Measurements from ENCODE around the gene OR6M1. TPM values are rescaled to one million over a fixed set of nuclear protein-coding genes. Genes with fewer than 3 reads are reported as not detected.

Gene OR6M1, protein sequence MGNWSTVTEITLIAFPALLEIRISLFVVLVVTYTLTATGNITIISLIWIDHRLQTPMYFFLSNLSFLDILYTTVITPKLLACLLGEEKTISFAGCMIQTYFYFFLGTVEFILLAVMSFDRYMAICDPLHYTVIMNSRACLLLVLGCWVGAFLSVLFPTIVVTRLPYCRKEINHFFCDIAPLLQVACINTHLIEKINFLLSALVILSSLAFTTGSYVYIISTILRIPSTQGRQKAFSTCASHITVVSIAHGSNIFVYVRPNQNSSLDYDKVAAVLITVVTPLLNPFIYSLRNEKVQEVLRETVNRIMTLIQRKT
- not detected for total RNA-seq

- Mint-ChIP-seq H3K27ac (no peak within 1 kb of the TSS), H3K4me1 (ENCODE audit: low read depth) (no peaks in the 10 kb centered on the region), H3K36me3 (ENCODE audit: low read depth) (no peaks in the 10 kb centered on the region), H3K4me3 (no peak within 1 kb of the TSS), H3K9me3 (no peaks in the 10 kb centered on the region), H3K27me3 (ENCODE audit: low read depth) (peaks cover 8% of the 10 kb centered on the region)
- CTCF ChIA-PET: no interaction called here
- DNase-seq: no peak
- intact Hi-C loops (cut with micrococcal nuclease): no loop called here
Observed at GRCh38 chr11:123806249-123806648, at the start of gene OR6M1. Gene OR6M1 (minus strand): TSS chr11:123806349. CDS start chr11:123806349, 0 bp downstream.

DNA sequence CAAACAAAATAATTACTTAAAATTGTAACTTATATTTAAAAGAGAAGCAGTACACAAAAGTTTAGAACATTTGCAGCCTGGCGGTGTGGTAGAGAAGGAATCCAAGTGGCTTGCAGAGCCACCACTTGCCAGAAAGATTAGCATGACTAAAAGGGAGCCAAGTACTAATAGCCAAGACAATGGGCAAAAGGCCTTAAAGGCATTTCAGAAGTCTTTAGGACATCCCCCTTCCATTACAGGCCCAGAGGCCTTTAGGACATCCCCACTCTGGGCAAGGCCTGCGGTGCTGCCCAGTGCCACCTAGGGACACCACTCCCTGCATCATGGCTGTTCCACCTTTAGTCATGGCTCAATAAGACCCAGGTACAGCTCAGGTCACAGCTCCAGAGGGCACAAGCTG is 46.9 kb upstream of the OR6M1 start:
- H3K4me1 Mint-ChIP-seq (ENCODE audit: low read depth): no peaks in the 10 kb centered on the region
- CTCF ChIA-PET: no interaction called here

DNA sequence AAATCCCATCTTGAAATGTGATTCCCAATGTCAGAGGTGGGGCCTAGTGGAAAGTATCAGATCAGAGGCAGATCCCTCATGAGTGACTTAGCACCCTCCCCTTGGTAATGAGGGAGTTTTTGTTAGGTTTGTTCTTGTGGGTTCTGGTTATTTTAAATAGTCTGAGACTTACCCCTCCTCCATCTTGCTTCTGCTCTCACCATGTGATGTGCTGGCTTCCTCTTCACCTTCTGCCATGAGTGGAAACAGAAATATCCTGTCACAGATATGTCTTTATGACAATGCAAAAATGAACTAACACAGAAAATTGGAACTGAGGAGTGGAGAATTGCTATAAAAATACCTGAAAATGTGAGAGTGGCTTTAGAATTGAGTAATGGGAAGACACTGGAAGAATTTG is 46.2 kb upstream of the OR6M1 start:
- H3K4me1 Mint-ChIP-seq (ENCODE audit: low read depth): no peaks in the 10 kb centered on the region
- H3K36me3 Mint-ChIP-seq (ENCODE audit: low read depth): no peaks in the 10 kb centered on the region
- H3K27me3 Mint-ChIP-seq (ENCODE audit: low read depth): peaks cover 23% of the 10 kb centered on the region
- CTCF ChIA-PET: no interaction called here
- DNase-seq: no peak
- intact Hi-C loops (cut with micrococcal nuclease): no loop called here
- H3K9me3 Mint-ChIP-seq: peaks cover 3% of the 10 kb centered on the region
- H3K4me3 Mint-ChIP-seq: no peak overlapping the region
- H3K27ac Mint-ChIP-seq: no peak overlapping the region

More for the DNA sequence above, 46.9 kb upstream of the OR6M1 start:
- Mint-ChIP-seq H3K27me3 (ENCODE audit: low read depth) (peaks cover 23% of the 10 kb centered on the region), H3K9me3 (peaks cover 3% of the 10 kb centered on the region), H3K4me3 (no peak overlapping the region), H3K36me3 (ENCODE audit: low read depth) (no peaks in the 10 kb centered on the region), H3K27ac (no peak overlapping the region)
- intact Hi-C loops (cut with micrococcal nuclease): no loop called here
- DNase-seq: no peak

GRCh38 chr11:123851110-123851509 is 45.0 kb upstream of the OR6M1 start:
- intact Hi-C loops (cut with micrococcal nuclease): no loop called here
- CTCF ChIA-PET: no interaction called here
- Mint-ChIP-seq H3K27ac (no peak overlapping the region), H3K9me3 (no peaks in the 10 kb centered on the region), H3K4me3 (no peak overlapping the region), H3K27me3 (ENCODE audit: low read depth) (peaks cover 23% of the 10 kb centered on the region), H3K4me1 (ENCODE audit: low read depth) (no peaks in the 10 kb centered on the region), H3K36me3 (ENCODE audit: low read depth) (no peaks in the 10 kb centered on the region)
- no peak for DNase-seq

DNA sequence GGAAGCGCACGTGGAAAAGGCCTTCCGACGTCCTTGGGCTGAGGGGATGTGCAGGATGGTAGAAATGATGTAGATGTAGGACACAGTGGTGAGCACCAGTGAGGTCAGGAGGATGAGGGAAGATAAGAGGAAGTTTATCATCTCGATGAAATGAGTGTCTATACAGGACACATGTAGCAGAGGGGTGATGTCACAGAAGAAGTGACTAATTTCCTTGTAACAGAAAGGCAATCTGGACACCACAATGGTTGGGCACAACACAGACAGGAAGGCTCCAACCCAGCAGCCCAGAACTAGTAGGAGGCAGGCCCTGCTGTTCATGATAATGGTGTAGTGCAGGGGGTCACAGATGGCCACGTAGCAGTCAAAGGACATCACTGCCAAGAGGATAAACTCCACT is 35.0 kb upstream of the OR6M1 start:
- H3K27ac Mint-ChIP-seq: no peak overlapping the region
- no peaks in the 10 kb centered on the region for H3K4me1 Mint-ChIP-seq (ENCODE audit: low read depth)
- DNase-seq: no peak
- CTCF ChIA-PET: no interaction called here
- H3K9me3 Mint-ChIP-seq: no peaks in the 10 kb centered on the region
- H3K27me3 Mint-ChIP-seq (ENCODE audit: low read depth): peaks cover 9% of the 10 kb centered on the region
- H3K36me3 Mint-ChIP-seq (ENCODE audit: low read depth): no peaks in the 10 kb centered on the region
- intact Hi-C loops (cut with micrococcal nuclease): no loop called here
- no peak overlapping the region for H3K4me3 Mint-ChIP-seq

DNA sequence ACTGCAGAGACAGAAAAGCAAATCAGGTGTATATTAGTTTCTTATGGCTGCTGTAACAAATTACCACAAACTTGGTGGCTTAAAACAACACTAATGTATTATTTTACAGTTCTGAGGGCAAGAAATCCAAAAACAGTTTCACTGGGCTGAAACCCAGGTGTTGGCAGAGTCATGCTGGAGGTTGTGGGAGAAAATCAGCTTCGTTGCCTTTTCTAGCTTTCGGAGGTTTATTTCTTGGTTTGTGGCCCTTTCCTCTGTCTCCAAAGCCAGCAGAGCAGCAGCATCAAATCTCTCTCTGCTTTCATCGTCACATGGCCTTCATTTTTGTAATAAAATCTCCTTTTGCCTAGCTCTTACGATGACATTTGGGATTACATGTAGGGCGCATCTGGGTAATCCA is 33.0 kb upstream of the OR6M1 start:
- Mint-ChIP-seq H3K36me3 (ENCODE audit: low read depth) (no peaks in the 10 kb centered on the region), H3K27me3 (ENCODE audit: low read depth) (peaks cover 8% of the 10 kb centered on the region), H3K4me3 (no peak overlapping the region), H3K27ac (no peak overlapping the region), H3K4me1 (ENCODE audit: low read depth) (no peaks in the 10 kb centered on the region), H3K9me3 (no peaks in the 10 kb centered on the region)
- intact Hi-C loops (cut with micrococcal nuclease): no loop called here
- CTCF ChIA-PET: interaction anchor here (0.5 kb wide), 1 partner anchor 47 kb away, joined by 3 read pairs; no protein-coding TSS in a partner anchor
- DNase-seq: no peak

DNA sequence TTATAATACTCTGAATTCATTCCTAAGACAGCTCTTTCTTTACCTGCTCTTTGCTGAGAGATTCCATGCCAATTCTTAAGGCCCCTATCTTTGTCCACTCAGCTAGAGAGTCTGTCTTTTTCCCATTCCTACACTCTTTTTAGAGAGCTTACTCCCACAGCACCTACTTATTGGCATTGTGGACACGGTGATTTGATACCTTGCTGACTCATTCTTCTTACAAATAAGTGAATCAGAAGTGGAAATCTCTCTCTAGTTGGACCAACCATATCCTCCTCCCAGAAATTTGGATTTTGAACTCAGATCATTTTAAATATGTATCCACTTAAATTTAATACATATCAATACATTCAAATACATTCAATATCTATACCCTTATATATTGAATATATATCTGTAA is 32.5 kb upstream of the OR6M1 start:
- H3K4me3 Mint-ChIP-seq: no peak overlapping the region
- H3K27me3 Mint-ChIP-seq (ENCODE audit: low read depth): peaks cover 8% of the 10 kb centered on the region
- no peak for DNase-seq
- no peak overlapping the region for H3K27ac Mint-ChIP-seq
- H3K36me3 Mint-ChIP-seq (ENCODE audit: low read depth): no peaks in the 10 kb centered on the region
- CTCF ChIA-PET: interaction anchor here (0.5 kb wide), 1 partner anchor 48 kb away, joined by 3 read pairs; no protein-coding TSS in a partner anchor
- no peaks in the 10 kb centered on the region for H3K4me1 Mint-ChIP-seq (ENCODE audit: low read depth)
- intact Hi-C loops (cut with micrococcal nuclease): no loop called here
- no peaks in the 10 kb centered on the region for H3K9me3 Mint-ChIP-seq

DNA sequence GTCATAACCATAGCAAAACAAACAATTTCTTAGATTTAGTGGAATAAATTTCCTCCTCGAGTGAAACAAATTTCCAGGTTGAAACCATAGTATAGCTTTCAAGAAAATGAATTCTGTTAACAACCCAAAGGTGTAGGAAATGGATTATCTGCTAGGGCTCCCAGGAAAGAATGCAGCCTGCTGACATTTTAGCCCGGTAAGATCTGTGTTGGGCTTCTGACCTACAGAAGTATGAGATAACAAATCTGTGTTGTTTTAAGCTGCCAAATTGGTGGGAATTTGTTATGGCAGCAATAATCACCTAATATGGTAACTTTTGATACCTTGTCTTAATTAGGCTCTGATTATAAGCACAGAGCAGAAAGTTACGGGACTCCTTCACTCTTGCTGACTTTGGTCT is 32.0 kb upstream of the OR6M1 start:
- no peak for DNase-seq
- no peaks in the 10 kb centered on the region for H3K4me1 Mint-ChIP-seq (ENCODE audit: low read depth)
- intact Hi-C loops (cut with micrococcal nuclease): no loop called here
- no peak overlapping the region for H3K27ac Mint-ChIP-seq
- peaks cover 8% of the 10 kb centered on the region for H3K27me3 Mint-ChIP-seq (ENCODE audit: low read depth)
- no peaks in the 10 kb centered on the region for H3K9me3 Mint-ChIP-seq
- CTCF ChIA-PET: no interaction called here
- no peak overlapping the region for H3K4me3 Mint-ChIP-seq
- H3K36me3 Mint-ChIP-seq (ENCODE audit: low read depth): no peaks in the 10 kb centered on the region

DNA sequence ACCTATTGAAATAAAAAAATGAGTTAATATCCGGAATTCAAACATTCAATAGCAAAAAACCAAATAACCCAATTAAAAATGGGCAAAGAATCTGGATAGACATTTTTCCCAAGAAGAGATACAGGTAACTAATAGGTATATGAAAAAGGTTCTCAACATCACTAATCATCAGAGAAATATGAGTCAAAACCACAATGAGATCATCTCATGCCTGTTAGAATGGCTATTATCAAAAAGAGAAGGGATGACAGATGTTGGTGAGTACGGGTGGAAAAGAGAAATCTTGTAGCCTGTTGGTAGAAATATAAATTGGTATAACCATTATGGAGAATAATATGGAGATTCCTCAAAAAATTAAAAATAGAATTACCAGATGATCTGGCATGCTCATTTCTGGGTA is 26.9 kb upstream of the OR6M1 start:
- Mint-ChIP-seq H3K36me3 (ENCODE audit: low read depth) (no peaks in the 10 kb centered on the region), H3K4me3 (no peak overlapping the region), H3K4me1 (ENCODE audit: low read depth) (no peaks in the 10 kb centered on the region), H3K27ac (no peak overlapping the region), H3K27me3 (ENCODE audit: low read depth) (peaks cover 20% of the 10 kb centered on the region), H3K9me3 (no peaks in the 10 kb centered on the region)
- CTCF ChIA-PET: no interaction called here
- intact Hi-C loops (cut with micrococcal nuclease): no loop called here
- DNase-seq: no peak

- Mint-ChIP-seq H3K4me1 (ENCODE audit: low read depth) (no peaks in the 10 kb centered on the region), H3K27ac (no peak overlapping the region), H3K36me3 (ENCODE audit: low read depth) (no peaks in the 10 kb centered on the region), H3K9me3 (peaks cover under 1% of the 10 kb centered on the region), H3K27me3 (ENCODE audit: low read depth) (peaks cover 24% of the 10 kb centered on the region), H3K4me3 (no peak overlapping the region)
- CTCF ChIA-PET: interaction anchor here (1.4 kb wide), 1 partner anchor 11 kb away, joined by 3 read pairs; no protein-coding TSS in a partner anchor
- intact Hi-C loops (cut with micrococcal nuclease): no loop called here
- no peak for DNase-seq
Observed at GRCh38 chr11:123829745-123830144, 23.6 kb upstream of the OR6M1 start.

- Mint-ChIP-seq H3K9me3 (peaks cover 1% of the 10 kb centered on the region), H3K27ac (no peak overlapping the region), H3K4me3 (no peak overlapping the region), H3K27me3 (ENCODE audit: low read depth) (peaks cover 4% of the 10 kb centered on the region), H3K36me3 (ENCODE audit: low read depth) (no peaks in the 10 kb centered on the region), H3K4me1 (ENCODE audit: low read depth) (no peaks in the 10 kb centered on the region)
- no peak for DNase-seq
- CTCF ChIA-PET: no interaction called here
- intact Hi-C loops (cut with micrococcal nuclease): no loop called here
Observed at GRCh38 chr11:123822599-123822998, 16.4 kb upstream of the OR6M1 start.

GRCh38 chr11:123822032-123822431 is 15.9 kb upstream of the OR6M1 start:
- intact Hi-C loops (cut with micrococcal nuclease): no loop called here
- no peaks in the 10 kb centered on the region for H3K36me3 Mint-ChIP-seq (ENCODE audit: low read depth)
- H3K4me1 Mint-ChIP-seq (ENCODE audit: low read depth): no peaks in the 10 kb centered on the region
- peaks cover 1% of the 10 kb centered on the region for H3K9me3 Mint-ChIP-seq
- CTCF ChIA-PET: no interaction called here
- H3K27me3 Mint-ChIP-seq (ENCODE audit: low read depth): peaks cover 4% of the 10 kb centered on the region
- DNase-seq: no peak
- H3K4me3 Mint-ChIP-seq: no peak overlapping the region
- no peak overlapping the region for H3K27ac Mint-ChIP-seq

DNA sequence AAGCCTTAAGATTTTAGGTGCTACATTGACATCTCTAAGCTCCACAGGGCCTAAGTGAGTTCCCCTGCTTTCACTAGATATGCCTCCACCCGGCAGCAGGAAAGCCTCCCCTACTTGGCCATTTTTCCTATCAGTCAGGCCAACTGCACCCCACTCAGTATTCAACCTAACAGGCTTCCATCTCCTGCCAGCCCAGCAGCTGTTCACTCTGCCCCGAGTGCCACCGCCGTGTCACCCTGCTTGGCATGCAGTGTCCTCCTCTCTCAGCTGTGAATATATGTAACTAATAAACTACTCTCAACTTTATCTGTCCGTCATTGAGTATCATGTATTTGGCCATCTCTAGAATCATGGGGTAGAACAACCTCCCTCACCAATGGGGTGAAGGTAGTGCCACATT is 9.0 kb upstream of the OR6M1 start:
- CTCF ChIA-PET: no interaction called here
- Mint-ChIP-seq H3K27ac (no peak overlapping the region), H3K4me1 (ENCODE audit: low read depth) (no peaks in the 10 kb centered on the region), H3K27me3 (ENCODE audit: low read depth) (no peaks in the 10 kb centered on the region), H3K36me3 (ENCODE audit: low read depth) (no peaks in the 10 kb centered on the region), H3K9me3 (no peaks in the 10 kb centered on the region), H3K4me3 (no peak overlapping the region)
- intact Hi-C loops (cut with micrococcal nuclease): no loop called here
- no peak for DNase-seq
